NCI-H1105 treated with DMSO at 0.1 percent for 48 hours (cell line): Measurements from ENCODE around the gene LRRC45.
"Not testable (repeated sequence)": the region's sequence is repeated elsewhere in the genome, so short reads cannot be mapped to it uniquely, and the experiment has no call there.

Source experiments
- DNase-seq: peaks from one replicate; lab custom pipeline; 2025; lab: John Stamatoyannopoulos, UW

Gene LRRC45

DNA sequence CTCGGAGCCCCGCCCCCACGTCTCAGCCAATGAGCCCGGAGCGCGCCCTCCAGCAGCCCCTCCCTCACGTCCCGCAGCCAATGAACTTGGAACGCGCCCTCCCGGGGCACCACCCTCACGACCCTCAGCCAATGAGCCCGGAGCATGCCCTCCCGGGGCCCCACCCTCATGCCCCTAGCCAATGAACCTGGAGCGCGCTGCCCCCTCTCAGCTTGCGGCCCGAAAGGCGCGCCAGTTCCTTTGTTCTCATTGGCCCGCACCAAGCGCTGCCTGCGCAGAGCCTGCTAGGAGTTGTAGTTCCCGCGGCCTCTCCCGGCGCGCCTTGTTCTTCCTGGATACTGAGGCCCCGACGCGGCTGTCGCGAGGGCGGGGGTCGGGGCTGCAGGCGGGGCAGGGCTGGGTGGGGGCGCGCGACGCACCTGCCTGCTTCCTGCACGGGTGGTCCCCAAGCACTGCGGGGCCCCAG lies at the start of gene LRRC45:
TSS of gene LRRC45 (plus strand) at position 325 of the 466 bp plus-strand sequence. CDS start 339 bp downstream, outside the sequence.
- DNase-seq, result peak; percentile 98

DNA sequence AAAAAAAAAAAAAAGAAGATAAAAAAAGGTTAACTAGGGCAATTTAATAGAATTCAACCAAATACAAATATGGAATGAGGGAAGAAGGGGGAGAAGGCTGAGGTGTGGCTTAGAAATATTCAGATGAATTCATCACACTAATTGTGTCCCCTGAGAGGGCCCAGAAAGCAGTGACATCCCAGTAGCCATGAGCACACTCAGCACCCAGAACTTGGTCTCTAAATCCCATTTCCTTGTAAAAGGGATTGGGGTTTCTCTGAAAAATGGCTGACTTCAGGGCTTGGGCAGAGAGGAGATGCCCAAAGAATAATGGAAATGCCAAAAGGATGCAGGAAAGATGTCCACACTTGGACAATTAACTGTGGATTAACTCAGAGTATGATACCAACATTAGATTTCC lies 49.7 kb upstream of the LRRC45 start:
- no peak for DNase-seq

DNA sequence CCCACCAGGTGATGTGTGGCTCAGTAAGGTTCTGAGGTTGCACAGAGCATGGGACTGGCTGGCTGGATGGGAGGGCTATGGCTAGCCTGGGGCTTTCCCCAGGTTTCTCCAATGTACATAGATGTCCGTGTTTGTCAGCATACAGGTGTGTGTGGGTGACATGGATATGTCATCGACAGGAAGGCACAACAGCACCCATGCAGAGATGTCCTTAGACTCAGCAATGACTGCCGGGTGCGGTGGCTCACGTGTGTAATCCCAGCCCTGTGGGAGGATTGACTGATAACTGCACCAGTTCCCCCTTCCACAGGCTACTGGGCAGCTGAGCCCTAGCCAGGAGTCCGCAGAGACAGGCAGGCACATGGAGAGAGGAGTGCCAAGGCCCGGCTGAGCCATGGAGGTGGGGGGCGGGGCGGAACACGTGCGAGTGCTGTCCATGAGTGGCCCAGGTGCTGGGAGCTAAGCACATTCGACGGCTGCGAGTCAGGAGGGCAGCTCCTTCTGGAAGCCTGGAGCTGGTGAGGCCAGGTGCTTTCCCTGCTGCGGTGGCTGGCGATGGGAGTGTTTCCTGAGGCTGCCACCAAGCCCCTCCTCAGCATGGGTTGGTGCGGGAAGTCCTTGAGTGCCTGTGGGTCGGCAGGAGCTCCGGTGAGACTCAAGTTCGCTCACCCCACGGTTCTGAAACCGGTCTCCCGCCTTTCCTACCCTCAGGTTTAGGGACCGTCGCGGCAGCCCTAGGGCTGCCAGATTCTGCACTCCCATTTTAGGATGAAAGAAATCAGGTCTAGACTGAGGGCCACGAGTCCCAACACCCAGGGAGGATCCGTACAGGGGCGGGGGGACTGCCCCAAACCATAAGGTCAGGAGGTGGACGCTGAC lies 46.5 kb upstream of the LRRC45 start:
- peak; percentile 24 for DNase-seq

DNA sequence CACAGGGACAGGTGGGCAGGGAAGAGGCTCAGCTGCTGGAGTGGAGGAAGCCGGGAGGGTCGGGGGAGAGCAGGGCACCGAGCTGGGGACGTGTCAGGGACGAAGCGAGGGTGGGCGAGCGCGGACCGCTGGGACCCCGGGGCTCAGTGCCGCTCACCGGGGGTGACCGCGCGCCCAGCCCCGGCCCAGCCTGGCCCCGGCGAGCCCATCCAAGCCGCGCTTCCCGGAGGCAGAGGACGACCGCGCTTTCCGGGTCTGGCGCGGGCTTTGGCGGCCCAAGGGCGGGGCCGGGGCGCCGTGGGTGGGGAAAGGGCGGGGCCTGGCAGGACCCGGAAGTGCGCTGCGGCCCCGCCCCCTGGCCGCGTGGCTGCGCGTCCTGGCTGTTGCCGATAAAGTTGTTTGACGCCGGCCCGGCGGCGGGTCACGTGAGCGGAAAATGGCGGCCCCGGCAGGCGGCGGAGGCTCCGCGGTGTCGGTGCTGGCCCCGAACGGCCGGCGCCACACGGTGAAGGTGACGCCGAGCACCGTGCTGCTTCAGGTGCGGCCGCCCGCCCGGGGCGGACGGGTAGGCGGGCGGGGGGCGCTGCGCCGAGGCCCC lies 45.8 kb upstream of the LRRC45 start, which contains the start of gene ASPSCR1:
TSS of gene ASPSCR1 (plus strand) at position 419 of the 598 bp plus-strand sequence. CDS start at position 437, 18 bp downstream.
- peak; percentile 74 for DNase-seq

DNA sequence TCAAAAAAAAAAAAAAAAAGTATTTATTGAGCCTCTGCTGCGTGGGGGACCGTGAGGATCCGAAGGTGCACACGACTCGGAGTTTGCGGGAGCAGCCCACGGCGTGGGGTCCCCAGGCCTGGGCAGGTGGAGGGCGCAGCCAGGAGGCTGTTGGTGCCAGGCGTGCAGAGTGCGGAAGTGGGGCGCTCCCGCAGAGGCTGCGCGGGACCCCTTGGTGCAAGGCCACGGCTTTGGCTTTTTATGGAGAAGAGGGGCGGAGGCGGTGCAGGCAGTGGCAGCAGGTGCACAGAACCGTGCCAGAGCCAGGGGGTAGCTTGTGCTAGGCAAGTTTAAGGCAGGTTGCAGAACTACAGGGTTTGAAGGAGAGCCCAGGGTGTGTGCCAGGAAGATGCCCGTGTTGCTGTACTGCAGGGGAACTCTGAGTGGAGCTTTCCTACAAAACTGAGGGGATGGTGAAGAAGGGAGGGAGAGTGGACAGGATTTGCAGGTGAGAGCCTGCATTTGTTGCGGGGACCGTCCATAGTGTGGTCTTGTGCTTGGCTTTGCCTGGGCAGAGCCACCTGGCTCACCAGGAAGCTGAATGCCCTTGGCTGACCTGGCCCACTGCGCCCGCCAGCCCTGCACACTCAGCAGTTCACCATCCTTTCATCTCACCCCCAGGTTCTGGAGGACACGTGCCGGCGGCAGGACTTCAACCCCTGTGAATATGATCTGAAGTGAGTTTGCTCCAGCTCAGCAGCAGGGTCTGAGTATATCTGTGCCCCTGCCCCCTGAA lies 44.4 kb upstream of the LRRC45 start:
- DNase-seq, result no peak

GRCh38 chr17:81980122-81980521 lies 43.0 kb upstream of the LRRC45 start:
- DNase-seq, result no peak

- DNase-seq, result no peak
These were observed 42.3 kb upstream of the LRRC45 start for GRCh38 chr17:81980707-81981343.

- not testable (repeated sequence) for DNase-seq
These were observed 41.6 kb upstream of the LRRC45 start for GRCh38 chr17:81981511-81981910.

DNA sequence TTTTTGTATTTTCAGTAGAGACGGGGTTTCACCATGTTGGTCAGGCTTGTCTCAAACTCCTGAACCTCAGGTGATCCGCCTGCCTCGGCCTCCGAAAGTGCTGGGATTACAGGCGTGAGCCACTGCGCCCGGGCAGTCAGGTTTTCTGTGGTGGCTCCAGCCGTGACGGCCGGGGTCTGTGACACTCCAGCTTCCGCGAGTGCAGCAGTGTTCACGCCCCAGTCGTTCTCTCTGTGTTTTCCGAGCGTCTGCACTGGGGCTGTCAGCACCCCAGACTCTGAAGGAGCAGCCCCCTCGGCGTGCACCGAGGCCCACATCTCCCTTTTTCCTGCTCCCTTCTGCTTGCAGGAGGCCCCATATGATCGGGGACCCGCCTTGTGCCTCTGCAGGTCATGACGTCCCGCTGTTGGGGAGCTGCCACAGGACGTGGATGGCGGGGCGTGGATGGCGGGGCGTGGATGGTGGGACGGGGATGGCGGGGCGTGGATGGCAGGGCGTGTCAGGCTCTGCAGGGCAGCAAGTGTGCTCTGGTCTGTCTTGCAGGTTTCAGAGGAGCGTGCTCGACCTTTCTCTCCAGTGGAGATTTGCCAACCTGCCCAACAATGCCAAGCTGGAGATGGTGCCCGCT lies 40.0 kb upstream of the LRRC45 start:
- DNase-seq, result no peak

DNA sequence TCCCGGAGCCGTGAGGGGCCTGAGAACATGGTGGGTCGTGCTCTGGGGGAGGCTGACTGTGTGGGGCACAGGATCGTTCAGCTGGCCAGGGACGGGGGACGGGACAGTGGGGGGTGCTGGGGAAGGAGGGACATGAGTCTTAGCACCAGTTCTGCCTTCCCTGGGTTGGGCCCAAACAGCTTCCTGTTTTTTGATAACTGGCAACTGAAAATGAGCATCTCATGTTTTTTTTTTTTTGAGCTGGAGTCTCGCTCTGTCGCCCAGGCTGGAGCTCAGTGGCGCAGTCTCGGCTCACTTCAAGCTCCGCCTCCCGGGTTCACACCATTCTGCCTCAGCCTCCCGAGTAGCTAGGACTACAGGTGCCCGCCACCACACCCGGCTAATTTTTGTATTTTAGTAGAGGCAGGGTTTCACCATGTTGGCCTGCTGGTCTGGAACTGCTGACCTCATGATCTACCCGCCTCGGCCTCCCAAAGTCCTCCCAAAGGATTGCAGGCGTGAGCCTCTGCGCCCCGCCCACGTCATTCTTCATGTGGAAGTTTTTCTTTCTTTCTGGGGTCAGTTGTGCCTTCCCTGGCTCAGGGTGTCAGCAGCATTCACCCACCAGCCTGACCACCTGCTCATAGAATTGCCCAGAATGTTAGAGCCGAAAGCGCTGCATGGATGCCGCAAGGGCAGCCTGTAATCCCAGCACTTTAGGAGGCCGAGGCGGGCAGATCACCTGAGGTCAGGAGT lies 39.3 kb upstream of the LRRC45 start:
- DNase-seq, result no peak

- DNase-seq, result no peak
These were observed 38.2 kb upstream of the LRRC45 start for GRCh38 chr17:81984773-81985410.

DNA sequence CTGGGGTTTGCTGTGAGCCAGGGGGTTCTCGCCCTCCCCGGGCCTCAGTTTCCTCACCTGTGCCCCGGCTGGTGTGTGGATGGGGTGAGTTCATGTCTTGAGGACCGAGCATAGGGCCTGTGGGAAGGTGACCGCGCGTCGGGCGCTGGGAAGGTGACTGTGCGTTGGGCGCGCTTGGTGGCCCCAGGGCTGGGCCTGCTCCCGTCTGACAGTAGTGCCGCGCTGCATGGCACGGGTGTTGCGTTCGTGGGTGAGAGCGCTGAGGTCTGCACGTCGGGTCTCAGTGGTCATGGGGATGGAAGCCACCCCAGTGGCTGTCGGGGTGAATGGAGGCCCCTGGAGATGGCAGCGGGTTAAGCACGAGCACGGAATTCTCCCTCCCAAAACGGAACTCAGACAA lies 36.5 kb upstream of the LRRC45 start:
- DNase-seq, result no peak

DNA sequence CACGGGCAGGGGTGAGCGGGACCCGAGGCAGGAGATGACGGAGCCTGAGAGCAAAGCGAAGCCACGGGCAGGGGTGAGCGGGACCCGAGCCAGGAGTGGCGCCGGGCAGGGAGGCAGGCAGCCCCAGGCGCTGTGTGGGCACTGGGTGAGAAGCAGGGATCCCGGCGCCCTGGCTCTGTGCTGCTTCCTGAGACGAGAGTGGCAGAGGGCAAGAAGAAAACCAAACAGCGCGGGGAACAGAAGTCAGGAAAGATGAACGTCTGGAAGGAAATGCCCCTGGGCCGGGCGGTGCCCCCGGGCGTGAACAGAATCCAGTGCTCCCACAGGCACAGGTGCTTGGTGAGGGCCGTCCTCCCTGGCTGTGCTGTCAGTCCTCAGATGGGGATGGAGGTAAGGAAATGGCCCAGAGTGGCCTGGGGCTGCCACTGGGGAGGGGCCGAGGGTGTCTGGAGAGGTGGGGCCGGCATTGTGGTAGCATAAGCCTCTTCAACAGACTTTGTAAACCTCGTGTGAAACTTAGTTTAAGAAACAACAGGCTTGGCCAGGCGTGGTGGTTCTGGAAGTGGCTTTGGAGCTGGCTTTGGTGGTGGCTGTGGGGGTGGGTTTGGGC lies 35.8 kb upstream of the LRRC45 start:
- DNase-seq, result no peak

DNA sequence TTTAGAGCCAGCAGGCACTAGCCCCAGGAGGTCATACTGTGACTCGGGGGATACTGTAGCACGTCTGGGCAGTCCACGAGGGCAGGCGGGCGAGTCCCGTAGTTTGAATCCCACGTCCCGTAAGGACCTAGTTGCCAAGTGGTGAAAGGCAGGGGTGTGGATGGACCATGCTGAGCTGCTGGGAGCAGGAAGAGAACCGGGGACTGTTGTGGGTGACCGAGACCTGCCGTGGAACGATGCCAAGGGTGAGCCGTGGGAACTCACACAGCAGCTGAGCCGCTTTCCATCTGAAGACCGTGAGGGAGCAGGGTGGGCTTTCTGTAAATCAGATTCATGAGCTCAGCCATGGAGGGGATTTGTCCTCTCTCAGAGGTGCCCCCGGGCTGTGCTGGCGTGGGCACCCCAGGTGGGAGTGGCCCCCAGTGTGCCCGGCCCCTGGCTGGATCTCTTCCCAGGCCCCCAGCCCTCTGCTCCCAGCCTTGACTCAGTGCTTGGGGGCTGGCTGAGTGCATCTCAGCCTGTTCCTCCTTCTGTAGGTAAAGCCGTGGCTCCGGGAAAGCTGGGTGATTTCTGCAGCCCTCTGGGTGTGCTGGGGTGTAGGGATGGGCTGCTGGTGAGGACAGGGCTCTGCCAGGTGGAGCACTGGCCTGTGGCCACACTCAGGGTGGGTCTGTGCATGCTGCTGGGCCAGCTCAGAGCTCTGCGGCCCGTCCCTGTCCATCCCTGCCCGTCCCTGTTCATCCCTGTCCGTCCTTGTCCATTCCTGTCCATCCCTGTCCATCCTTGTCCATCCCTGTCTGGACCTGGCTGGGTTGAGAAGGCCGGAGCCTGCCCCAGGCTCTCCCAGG lies 32.0 kb upstream of the LRRC45 start:
- no peak for DNase-seq

- no peak for DNase-seq
These were observed 31.3 kb upstream of the LRRC45 start for GRCh38 chr17:81991684-81992305.

- DNase-seq, result no peak
These were observed 30.6 kb upstream of the LRRC45 start for GRCh38 chr17:81992306-81993102.
